A549 (cell line): ENCODE results near the gene TIPARP. TPM values are rescaled to one million over a fixed set of nuclear protein-coding genes. Genes with fewer than 3 reads are reported as not detected.

Experiments used
- ATAC-seq, 2 experiments: fragments of 200-7000 bp in 1 of 2; fragments of >200 bp in 1 of 2; cut with Nextera tagmentation in 1 of 2; cut with Tn5 transposase in 1 of 2; 3 replicates each; pipeline versions ENCODE4 v1.8.0 to v1.9.1; 2018 to 2020; ENCODE audit warnings: mild to moderate bottlenecking in 1 of 2, moderate library complexity in 1 of 2
- CTCF ChIA-PET: fragments of 300-600 bp; sonication (Branson Sonifier 250); formaldehyde crosslinking; extraction: SDS; loops from one replicate; lab custom pipeline; 2021; ENCODE audit warnings: antibody characterized with exemption, inconsistent platforms; lab: Yijun Ruan, JAX
- POLR2A ChIA-PET: fragments of 350-600 bp; formaldehyde crosslinking; extraction: SDS; loops from one replicate; lab custom pipeline; 2021; ENCODE audit warnings: antibody characterized with exemption, inconsistent platforms; lab: Yijun Ruan, JAX
- DNase-seq, 2 experiments: peaks; one replicate each; pipeline versions ENCODE4 v3.0.0 to v3.0.0-alpha.2; 2011 to 2016; ENCODE audit warnings: low read depth in 1 of 2, low spot score in 1 of 2
- FAIRE-seq: peaks from 2 replicates; lab custom pipeline; 2011; peaks lifted over from hg19 to GRCh38; lab: Jason Lieb, UNC
- H3K27ac ChIP-seq, 2 experiments: fragments of >200 bp; sonication (Bioruptor Twin); formaldehyde crosslinking; 3 replicates each; pipeline ENCODE4 v1.5.1; 2016 to 2017
- H3K4me1 ChIP-seq: fragments of >200 bp; sonication (Bioruptor Twin); formaldehyde crosslinking; 3 replicates; pipeline ENCODE4 v1.6.1; 2016
- H3K4me2 ChIP-seq: fragments of >200 bp; sonication (Bioruptor Twin); formaldehyde crosslinking; 3 replicates; pipeline ENCODE4 v1.6.1; 2016
- H3K4me3 ChIP-seq: fragments of >200 bp; sonication (Bioruptor Twin); formaldehyde crosslinking; 3 replicates; pipeline ENCODE4 v1.5.1; 2016
- H3K9me3 ChIP-seq: fragments of >200 bp; sonication (Bioruptor Twin); formaldehyde crosslinking; 3 replicates; pipeline ENCODE4 v1.6.1; 2016
- ATOH8 ChIP-seq: fragments of 250-450 bp; sonication (Bioruptor Pico); IDR thresholded peaks from 2 replicates; pipeline ENCODE4 v1.5.0; 2020; ENCODE audit warnings: low read depth, mild to moderate bottlenecking, moderate library complexity
- CBX8 ChIP-seq: fragments of 200-600 bp; sonication (generic); IDR thresholded peaks from 2 replicates; pipeline ENCODE4 v1.6.1; 2016
- CHD2 ChIP-seq: fragments of 150-350 bp; IDR thresholded peaks from 2 replicates; pipeline ENCODE4 v1.6.1; 2014; ENCODE audit warnings: low read length; ENCODE audit not compliant: partially characterized antibody
- CHD4 ChIP-seq: fragments of 200-600 bp; sonication (generic); IDR thresholded peaks from 2 replicates; pipeline ENCODE4 v1.6.1; 2016; ENCODE audit warnings: antibody characterized with exemption, mild to moderate bottlenecking, borderline replicate concordance
- ELK1 ChIP-seq: fragments of 150-350 bp; IDR thresholded peaks from 2 replicates; pipeline ENCODE4 v1.6.1; 2014; ENCODE audit warnings: low read depth, mild to moderate bottlenecking, low read length
- EP300 ChIP-seq, 2 experiments: fragments of >200 bp; sonication (Bioruptor Twin); formaldehyde crosslinking; IDR thresholded peaks; 2 replicates in 1 of 2; 3 replicates in 1 of 2; pipeline ENCODE4 v1.6.1; 2016 to 2017
- GATA3 ChIP-seq: IDR thresholded peaks from 2 replicates; pipeline ENCODE4 v1.6.1; 2012; ENCODE audit warnings: borderline replicate concordance
- HDAC2 ChIP-seq: fragments of 200-600 bp; sonication (generic); IDR thresholded peaks from 2 replicates; pipeline ENCODE4 v1.6.1; 2016
- HEYL ChIP-seq: fragments of 250-450 bp; sonication (Bioruptor Pico); IDR thresholded peaks from 2 replicates; pipeline ENCODE4 v1.8.0; 2021; ENCODE audit warnings: mild to moderate bottlenecking, moderate library complexity
- HOXA7 ChIP-seq: fragments of 250-450 bp; sonication (Bioruptor Pico); IDR thresholded peaks from 2 replicates; pipeline ENCODE4 v1.5.0; 2020; ENCODE audit warnings: mild to moderate bottlenecking, moderate library complexity
- JUNB ChIP-seq: fragments of >200 bp; sonication (Bioruptor Twin); formaldehyde crosslinking; IDR thresholded peaks from 2 replicates; pipeline ENCODE4 v1.6.1; 2016
- KDM1A ChIP-seq: fragments of 200-600 bp; sonication (generic); IDR thresholded peaks from 2 replicates; pipeline ENCODE4 v1.6.1; 2016; ENCODE audit warnings: low read depth, mild to moderate bottlenecking
- MAFK ChIP-seq: fragments of 450-650 bp; IDR thresholded peaks from 2 replicates; pipeline ENCODE4 v1.6.1; 2014; ENCODE audit not compliant: partially characterized antibody
- MYC ChIP-seq: IDR thresholded peaks from 2 replicates; pipeline ENCODE4 v1.6.1; 2012; ENCODE audit warnings: mild to moderate bottlenecking, inconsistent platforms, low read length, improper control_type of control experiment, borderline replicate concordance
- NR3C1 ChIP-seq: fragments of >200 bp; sonication (Bioruptor Twin); formaldehyde crosslinking; IDR thresholded peaks from 3 replicates; pipeline ENCODE4 v1.6.1; 2017
- PBX3 ChIP-seq: IDR thresholded peaks from 2 replicates; pipeline ENCODE4 v1.6.1; 2012
- POLR2A ChIP-seq: IDR thresholded peaks from 2 replicates; pipeline ENCODE4 v1.6.1; 2012; ENCODE audit warnings: mild to moderate bottlenecking, low read length
- RAD21 ChIP-seq, 2 experiments: fragments of >200 bp in 1 of 2; sonication (Bioruptor Twin) in 1 of 2; formaldehyde crosslinking in 1 of 2; IDR thresholded peaks in 1 of 2; conservative IDR thresholded peaks in 1 of 2; 2 replicates in 1 of 2; 3 replicates in 1 of 2; pipeline ENCODE4 v1.6.1; 2012 to 2018; ENCODE audit warnings: inconsistent platforms in 1 of 2
- RCOR1 ChIP-seq: fragments of 150-350 bp; IDR thresholded peaks from 2 replicates; pipeline ENCODE4 v1.6.1; 2014; ENCODE audit warnings: antibody characterized with exemption, low read length, low read depth
- RNF2 ChIP-seq: fragments of 200-600 bp; sonication (generic); IDR thresholded peaks from 2 replicates; pipeline ENCODE4 v1.6.1; 2016; ENCODE audit warnings: low read depth, mild to moderate bottlenecking, antibody characterized with exemption, moderate library complexity, borderline replicate concordance
- USF2 ChIP-seq: fragments of 450-650 bp; IDR thresholded peaks from 2 replicates; pipeline ENCODE4 v1.6.1; 2014; ENCODE audit warnings: antibody characterized with exemption
- ZSCAN20 ChIP-seq: fragments of 250-450 bp; sonication (Bioruptor Pico); IDR thresholded peaks from 2 replicates; pipeline ENCODE4 v1.8.0; 2022; ENCODE audit warnings: mild to moderate bottlenecking, moderate library complexity
- WGBS: methylation state at CpG from one replicate; pipeline ENCODE4 v1.1.6; 2017; ENCODE audit errors: missing lambda C conversion rate; 5-methylcytosine and 5-hydroxymethylcytosine counted together
- polyA plus RNA-seq, 4 experiments: library from polyadenylated mRNA; depleted of rRNA in 3 of 4; stranded (reverse); fragments of >200 nt; fragmentation: RNase III in 1 of 4; extraction: RNeasy Plus Mini Kit Qiagen cat#74134 plus additional on column Dnase treatment in 1 of 4; gene quantifications; 2 replicates in 3 of 4; 3 replicates in 1 of 4; pipeline ENCODE4 v1.2.3, GENCODE V29; 2011 to 2017

The TIPARP gene
- polyA plus RNA-seq, 2 of the 4 experiments (the other 2 are of a cell fraction), result 11.8 to 16.5 TPM

GRCh38 chr3:156677536-156677935 is 3.1 kb downstream of the TIPARP start:
- Histone ChIP-seq H3K4me2 (peak overlapping the region; percentile 91), H3K4me1 (peaks cover 60% of the 10 kb centered on the region), H3K9me3 (no peaks in the 10 kb centered on the region), H3K27ac (no peak overlapping the region), H3K4me3 (no peak overlapping the region)
- ChIA-PET CTCF (interaction anchor here (0.8 to 10.9 kb wide), 4 partner anchors 30 to 456 kb away, joined by 3 to 100 read pairs (median 50); no protein-coding TSS in a partner anchor), POLR2A (interaction anchor here (1.2 to 1.6 kb wide), 2 partner anchors 140 to 411 kb away, joined by 3 to 5 read pairs; no protein-coding TSS in a partner anchor)
- no peak for FAIRE-seq
- no peak for ATAC-seq
- DNase-seq, result no peak
- 18% methylated on average over 2 of the region's 2 CpGs for WGBS
- TF ChIP-seq ATOH8 (CRISPR knock-in tag) (no peak), KDM1A (no peak), HDAC2 (no peak), JUNB (no peak), ZSCAN20 (no peak), PBX3 (no peak), MYC (no peak)

GRCh38 chr3:156678197-156678596 is 3.8 kb downstream of the TIPARP start:
- Histone ChIP-seq H3K4me3 (no peak overlapping the region), H3K4me1 (peaks cover 63% of the 10 kb centered on the region), H3K4me2 (peak overlapping the region; percentile 91), H3K27ac (no peak overlapping the region), H3K9me3 (no peaks in the 10 kb centered on the region)
- DNase-seq (no peak), FAIRE-seq (no peak), ATAC-seq (no peak)
- CTCF ChIA-PET, result interaction anchor here (1.5 to 10.9 kb wide), 3 partner anchors 29 to 456 kb away, joined by 3 to 100 read pairs (median 6); no protein-coding TSS in a partner anchor
- WGBS, result 43% methylated on average over 2 of the region's 2 CpGs
- POLR2A ChIA-PET, result interaction anchor here (1.2 to 1.6 kb wide), 2 partner anchors 139 to 411 kb away, joined by 3 to 5 read pairs; no protein-coding TSS in a partner anchor
- TF ChIP-seq HDAC2 (no peak), HOXA7 (no peak), GATA3 (no peak), ZSCAN20 (no peak), POLR2A (no peak), USF2 (no peak), EP300 (IDR thresholded peaks at IDR 0.05) (no peak), CHD4 (no peak), ELK1 (no peak), MAFK (no peak), RNF2 (no peak), PBX3 (no peak), CHD2 (no peak), CBX8 (no peak)

- TF ChIP-seq USF2 (no peak), NR3C1 (no peak), RAD21 (conservative IDR thresholded peaks at IDR 0.05 in 1 of 2, IDR thresholded peaks at IDR 0.05 in 1 of 2) (no peak), HEYL (CRISPR knock-in tag) (no peak), RCOR1 (no peak)
- no peak overlapping the region for H3K4me3 ChIP-seq
Measured at GRCh38 chr3:156680243-156680914, 6.0 kb downstream of the TIPARP start.

More at GRCh38 chr3:156680243-156680914, 6.0 kb downstream of the TIPARP start:
- WGBS, result 86% methylated on average over 2 of the region's 2 CpGs
- Histone ChIP-seq H3K4me1 (peaks cover 77% of the 10 kb centered on the region), H3K9me3 (no peaks in the 10 kb centered on the region), H3K27ac (no peak overlapping the region), H3K4me2 (peak overlapping the region; percentile 44)
- no peak for ATAC-seq
- no peak for FAIRE-seq
- DNase-seq, result no peak
- ChIA-PET POLR2A (interaction anchor here (1.0 to 1.6 kb wide), 4 partner anchors 9 to 408 kb away, joined by 3 to 7 read pairs (median 4); partner anchors contain the start of gene SSR3), CTCF (interaction anchor here (1.2 to 10.9 kb wide), 4 partner anchors 401 to 457 kb away, joined by 5 to 100 read pairs (median 8); no protein-coding TSS in a partner anchor)
